HT1080 (cell line): ENCODE measurements around the gene FOXS1. TPM values are rescaled to one million over a fixed set of nuclear protein-coding genes. Genes with fewer than 3 reads are reported as not detected.

ENCODE experiments used
- DNase-seq: peaks from one replicate; pipeline ENCODE4 v3.0.0-alpha.2; 2015; ENCODE audit warnings: low read depth
- small RNA-seq: library from RNA; depleted of rRNA; stranded (forward); fragments of <200 nt; gene quantifications from one replicate; pipeline ENCODE3, GENCODE V24; 2014
- total RNA-seq: library from RNA; depleted of rRNA; stranded (reverse); fragments of >200 nt; shearing (Covaris generic); gene quantifications from 2 replicates; pipeline ENCODE4 v1.2.3, GENCODE V29; 2014; rRNA removed

The FOXS1 gene
- total RNA-seq, 1 experiment from 2014 or later: 0.35 TPM

DNA sequence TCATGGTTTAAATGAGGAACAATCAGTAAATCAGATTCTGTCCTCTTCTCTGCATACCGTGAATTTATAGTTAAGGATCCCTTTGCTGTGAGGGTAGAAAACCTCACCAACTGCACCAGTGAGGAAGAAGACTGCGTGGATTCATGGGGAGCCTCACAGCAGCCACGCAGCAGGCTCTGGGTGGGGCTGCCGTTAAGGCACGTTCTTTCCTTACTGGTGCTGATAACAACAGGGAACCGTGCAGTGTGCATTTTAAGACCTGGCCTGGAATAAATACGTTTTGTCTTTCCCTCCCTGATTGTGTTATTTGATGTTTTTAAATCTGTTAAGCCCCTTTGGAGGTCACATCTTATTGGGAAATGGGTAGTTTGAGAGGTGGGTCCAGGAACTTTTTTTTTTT lies 43.9 kb downstream of the FOXS1 start:
- no peak for DNase-seq

GRCh38 chr20:31797364-31797763 lies 48.0 kb downstream of the FOXS1 start:
- DNase-seq: no peak

Small RNA genes within 50 kb of the gene (small RNA-seq; reads per million reads assigned to genes)
- not detected for gene AL160175.1

Other genes starting within 250 kb of the FOXS1 start
- gene ID1, start 240.3 kb downstream of the FOXS1 start, total RNA-seq: 421 and 433 TPM in 2 replicates
- not detected in 2 replicates for gene COX4I2, start 207.7 kb downstream of the FOXS1 start, total RNA-seq
- 120 and 146 TPM in 2 replicates for gene BCL2L1, start 122.7 kb downstream of the FOXS1 start, total RNA-seq
- gene TPX2, start 106.3 kb downstream of the FOXS1 start, total RNA-seq: 177 and 183 TPM in 2 replicates
- 0.70 and 1.0 TPM in 2 replicates for gene MYLK2, start 26.2 kb downstream of the FOXS1 start, total RNA-seq
- gene DUSP15, start 24.9 kb upstream of the FOXS1 start, total RNA-seq: 0.30 TPM in 1 of 2 replicates, not detected in the other
- gene TTLL9, start 25.0 kb upstream of the FOXS1 start, total RNA-seq: not detected in 2 replicates
- gene PDRG1, start 106.4 kb upstream of the FOXS1 start, total RNA-seq: 10.6 and 10.9 TPM in 2 replicates
- not detected in 2 replicates for gene XKR7, start 122.5 kb upstream of the FOXS1 start, total RNA-seq
- 0.03 TPM in 1 of 2 replicates, not detected in the other for gene CCM2L, start 164.8 kb upstream of the FOXS1 start, total RNA-seq
- gene HCK, start 206.6 kb upstream of the FOXS1 start, total RNA-seq: not detected in 2 replicates